NCI-H748 treated with DMSO at 0.1 percent for 48 hours (cell line): Measurements from ENCODE around the gene MARF1.
A peak's percentile ranks its signal among the peaks of the same experiment; 100 is the strongest.
"Not testable (repeated sequence)": the region's sequence is repeated elsewhere in the genome, so short reads cannot be mapped to it uniquely, and the experiment has no call there.

ENCODE experiments used
- DNase-seq: peaks from one replicate; lab custom pipeline; 2025; lab: John Stamatoyannopoulos, UW

MARF1 gene

DNA sequence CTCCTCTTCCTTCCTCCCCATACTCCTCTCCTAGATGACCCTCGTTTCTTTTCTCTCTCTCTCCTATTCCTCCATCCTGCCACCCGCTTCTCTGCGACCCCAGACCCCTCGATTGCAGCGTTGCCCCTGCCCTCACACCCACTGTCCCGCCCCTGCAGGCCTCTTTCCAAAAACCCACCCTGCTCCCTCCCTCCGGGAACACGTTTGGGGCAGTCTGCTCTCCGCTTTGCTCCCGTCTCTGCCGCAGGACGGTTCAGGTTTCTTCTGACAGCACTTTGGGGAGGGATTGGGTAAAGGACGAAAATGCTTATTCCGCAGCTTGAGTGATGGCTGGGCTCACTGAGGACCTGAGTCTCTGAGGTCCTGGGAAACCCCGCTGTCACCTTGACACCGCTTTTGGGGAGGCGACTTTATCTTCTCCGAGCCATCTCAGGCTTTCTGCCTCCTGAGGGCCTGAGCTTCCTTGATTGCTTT lies 7.8 kb upstream of the MARF1 start:
- no peak for DNase-seq

DNA sequence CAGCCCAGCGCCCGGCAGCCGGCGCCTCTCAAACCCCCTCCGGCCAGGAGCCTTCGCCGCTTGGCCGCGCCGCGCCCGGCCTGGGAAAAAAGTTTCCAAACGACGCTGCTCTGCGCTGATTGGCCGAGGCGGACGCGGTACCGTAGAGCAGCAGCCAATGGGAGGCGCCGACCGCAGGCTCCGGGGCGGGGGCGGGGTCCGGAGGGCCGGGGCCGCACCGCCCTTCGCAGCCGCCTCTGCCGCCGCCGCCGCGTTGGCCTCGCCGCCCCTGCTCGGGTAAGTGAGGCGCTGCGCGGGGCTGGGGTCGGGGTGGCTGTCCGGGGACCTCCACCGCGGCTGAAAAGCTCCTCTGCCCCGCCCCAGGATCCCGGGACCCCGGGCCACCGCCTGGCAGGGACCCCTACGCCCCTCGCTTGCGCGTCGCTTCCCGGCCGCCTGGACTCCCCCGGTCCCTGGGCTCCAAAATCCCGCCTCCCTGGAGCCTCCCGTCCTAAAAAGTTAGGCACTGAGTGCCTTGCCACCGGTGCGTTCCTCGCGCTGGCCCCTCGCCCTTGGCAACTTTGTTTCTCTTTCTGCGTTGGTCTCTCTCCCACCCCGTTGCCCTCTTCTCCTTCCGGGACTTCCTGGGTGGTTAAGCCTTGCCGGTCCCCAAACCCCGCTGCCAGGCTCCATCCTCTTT lies 7.2 kb upstream of the MARF1 start, which contains the start of gene NDE1:
Gene NDE1, plus strand, starts transcription at position 227 of the 679 bp plus-strand sequence. CDS start 14,534 bp downstream, outside the sequence.
- peak; percentile 68 for DNase-seq

DNA sequence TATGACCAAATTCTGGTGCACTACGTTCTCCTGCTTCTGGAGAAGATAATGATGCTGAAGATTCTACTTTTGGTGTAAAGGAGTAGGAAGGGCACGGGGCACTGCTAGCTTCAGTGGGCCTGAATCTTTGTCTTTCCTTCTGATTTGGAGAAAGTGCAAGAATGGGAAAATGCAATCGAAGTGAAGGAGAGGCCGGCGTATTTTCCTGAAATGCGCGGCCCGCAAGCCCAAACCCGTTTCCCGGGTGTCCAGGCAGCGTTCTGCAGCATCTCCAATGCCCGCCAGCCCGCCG lies 6.7 kb upstream of the MARF1 start:
- no peak for DNase-seq

DNA sequence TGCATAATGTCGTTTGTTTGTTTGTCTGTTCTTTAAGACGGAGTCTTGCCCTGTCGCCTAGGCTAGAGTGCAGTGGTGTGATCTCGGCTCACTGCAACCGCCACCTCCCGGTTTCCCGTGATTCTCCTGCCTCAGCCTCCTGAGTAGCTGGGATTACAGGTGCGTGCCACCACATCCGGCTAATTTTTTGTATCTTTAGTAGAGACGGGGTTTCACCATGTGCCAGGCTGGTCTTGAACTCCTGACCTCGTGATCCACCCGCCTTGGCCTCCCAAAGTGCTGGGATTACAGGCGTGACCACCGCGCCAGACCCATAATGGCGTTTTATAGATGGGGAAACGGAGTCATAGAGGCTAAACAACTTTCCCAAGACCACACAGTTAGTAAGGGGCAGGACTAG lies 6.4 kb upstream of the MARF1 start:
- DNase-seq, result not testable (repeated sequence)

DNA sequence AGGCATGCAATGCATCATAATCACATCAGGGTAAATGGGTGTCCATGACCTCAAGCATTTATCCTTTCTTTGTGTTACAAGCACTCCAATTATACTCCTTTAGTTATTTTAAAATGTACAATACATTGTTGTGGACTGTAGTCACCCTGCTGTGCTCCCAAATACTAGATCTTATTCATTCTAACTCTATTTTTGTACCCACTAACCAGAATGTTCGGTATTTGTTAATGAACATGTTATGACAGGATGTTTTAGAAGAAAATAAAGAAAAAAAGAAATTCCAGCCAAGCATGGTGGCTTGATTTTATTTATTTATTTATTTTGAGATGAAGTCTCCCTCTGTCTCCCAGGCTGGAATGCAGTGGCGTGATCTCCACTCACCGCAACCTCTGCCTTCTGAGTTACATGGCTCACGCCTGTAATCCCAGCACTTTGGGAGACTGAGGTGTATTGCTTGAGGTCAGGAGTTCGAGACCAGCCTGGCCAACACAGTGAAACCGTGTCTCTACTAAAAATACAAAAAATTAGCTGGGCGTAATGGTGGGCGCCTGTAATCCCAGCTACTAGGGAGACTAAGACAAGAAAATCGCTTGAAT lies 5.3 kb upstream of the MARF1 start:
- no peak for DNase-seq

DNA sequence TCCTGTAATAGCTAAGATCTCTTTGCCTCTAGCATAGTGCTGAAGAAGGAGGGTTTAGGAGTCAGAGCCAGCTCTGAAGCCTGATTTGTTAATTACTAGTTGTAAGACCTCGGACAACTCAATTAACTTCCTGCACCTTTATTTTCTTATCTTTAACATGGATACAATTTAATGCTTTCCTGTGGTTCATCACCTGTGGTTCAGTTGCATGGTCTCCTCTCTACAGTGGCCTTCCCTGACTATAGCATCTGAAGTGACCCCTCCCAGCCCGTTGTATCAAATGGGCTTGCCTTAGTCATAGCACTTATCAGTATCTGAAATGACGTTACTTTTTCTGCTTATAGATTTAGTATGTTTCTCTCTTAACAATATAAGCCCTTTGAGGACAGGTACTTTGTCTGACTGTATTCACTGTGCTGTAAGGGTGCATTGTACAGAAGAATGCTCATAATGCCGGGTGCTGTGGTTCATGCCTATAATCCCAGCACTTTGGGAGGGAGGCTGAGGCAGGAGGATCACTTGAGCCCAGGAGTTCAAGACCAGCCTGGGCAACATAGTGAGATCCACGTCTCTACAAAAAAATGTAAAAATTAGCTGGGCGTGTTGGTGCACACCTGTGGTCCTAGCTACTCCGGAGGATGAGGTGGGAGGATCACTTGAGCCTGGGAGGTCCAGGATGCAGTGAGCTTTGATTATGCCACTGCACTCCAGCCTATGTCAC lies 4.5 kb upstream of the MARF1 start:
- no peak for DNase-seq

DNA sequence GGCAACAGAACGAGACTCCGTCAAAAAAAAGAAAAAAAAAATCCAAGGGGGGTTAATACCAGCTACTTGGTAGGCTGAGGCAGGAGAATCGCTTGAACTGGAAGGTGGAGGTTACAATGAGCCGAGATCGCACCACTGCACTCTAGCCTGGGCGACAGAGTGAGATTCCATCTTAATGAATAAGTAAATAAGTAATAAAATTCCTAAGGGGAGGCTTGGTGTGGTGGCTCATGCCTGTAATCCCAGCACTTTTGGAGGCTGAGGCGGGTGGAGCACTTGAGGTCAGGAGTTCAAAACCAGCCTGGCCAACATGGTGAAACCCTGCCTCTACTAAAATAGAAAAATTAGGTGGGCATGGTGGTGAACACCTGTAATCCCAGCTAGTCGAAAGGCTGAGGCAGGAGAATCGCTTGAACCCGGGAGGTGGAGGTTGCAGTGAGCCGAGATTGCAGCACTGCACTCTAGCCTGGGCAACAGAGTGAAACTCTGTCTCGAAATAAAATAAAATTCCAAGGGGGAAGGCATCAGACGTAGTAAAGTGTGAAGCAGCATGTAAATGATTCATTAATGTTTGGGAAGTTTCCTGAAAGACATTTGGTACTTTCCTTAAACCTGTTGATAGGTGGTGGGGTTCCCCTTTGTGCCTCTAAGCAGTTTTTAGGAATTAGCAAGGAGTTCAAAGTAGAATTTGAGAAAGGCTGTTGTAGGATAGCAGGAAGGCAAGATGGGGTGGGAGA lies 3.8 kb upstream of the MARF1 start:
- DNase-seq, result not testable (repeated sequence)

DNA sequence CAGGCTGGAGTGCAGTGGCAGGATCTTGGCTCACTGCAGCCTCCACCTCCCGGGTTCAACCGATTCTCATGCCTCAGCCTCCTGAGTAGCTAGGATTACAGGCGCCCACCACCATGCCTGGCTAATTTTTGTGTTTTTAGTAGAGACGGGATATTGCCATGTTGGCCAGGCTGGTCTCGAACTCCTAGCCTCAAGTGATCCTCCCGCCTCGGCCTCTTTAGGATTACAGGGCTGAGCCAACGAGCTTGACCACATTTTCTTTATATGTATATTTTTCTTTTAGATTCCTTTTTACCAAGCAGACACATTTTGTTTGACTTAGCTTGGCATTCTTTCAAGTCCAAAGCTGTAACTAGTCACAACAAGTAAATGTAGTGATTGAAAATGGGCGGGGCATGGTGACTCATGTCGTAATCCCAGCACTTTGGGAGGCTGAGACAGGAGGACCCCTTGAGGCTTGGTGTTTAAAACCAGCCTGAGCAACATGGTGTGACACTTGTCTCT lies 2.1 kb upstream of the MARF1 start:
- not testable (repeated sequence) for DNase-seq

DNA sequence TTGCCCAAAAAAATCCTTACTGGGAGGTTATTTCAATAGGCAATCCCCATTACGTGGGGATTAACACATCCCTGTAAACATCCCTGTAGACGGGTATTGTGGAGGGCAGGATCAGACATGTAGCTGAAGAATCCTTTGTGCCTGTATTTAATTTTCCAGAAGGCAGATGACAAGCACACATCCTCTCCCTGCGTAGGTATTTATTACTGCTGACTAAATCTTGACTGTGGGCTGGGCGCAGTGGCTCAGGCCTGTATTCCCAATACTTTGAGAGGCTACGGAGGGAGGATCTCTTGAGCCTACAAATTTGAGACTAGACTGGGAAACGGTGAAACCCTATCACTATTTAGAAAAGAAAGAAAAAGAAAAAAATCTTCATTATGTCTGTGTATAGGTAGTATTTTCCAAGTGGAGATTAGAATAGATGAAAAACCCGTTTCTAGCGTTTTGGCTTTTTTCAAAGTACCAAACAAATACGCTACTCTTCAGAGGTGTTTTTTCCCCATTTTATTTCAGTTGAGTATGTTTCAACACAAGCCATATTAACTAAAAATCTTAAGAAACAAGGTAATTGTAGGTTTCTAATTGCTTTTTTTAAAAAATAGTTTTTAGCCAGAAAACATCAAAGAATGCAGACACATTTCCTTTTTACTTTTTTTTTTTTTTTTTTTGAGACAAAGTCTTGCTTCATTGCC lies 1.5 kb upstream of the MARF1 start:
- DNase-seq, result peak; percentile 77

DNA sequence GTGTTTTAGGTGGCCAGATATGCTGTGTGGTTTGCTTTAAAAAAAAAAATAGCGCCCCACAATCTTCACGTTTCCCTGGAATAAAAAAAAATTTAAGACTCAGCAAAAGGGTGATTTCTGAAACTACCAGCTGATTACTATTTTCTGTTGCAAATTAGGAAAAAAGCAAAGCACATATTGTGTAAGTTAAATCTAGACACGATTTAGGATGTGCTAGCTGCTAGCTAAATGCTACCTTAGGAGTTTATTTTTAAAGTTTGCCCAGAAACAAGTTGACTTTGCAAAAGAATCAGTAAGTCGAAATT lies 944 bp upstream of the MARF1 start:
- no peak for DNase-seq

DNA sequence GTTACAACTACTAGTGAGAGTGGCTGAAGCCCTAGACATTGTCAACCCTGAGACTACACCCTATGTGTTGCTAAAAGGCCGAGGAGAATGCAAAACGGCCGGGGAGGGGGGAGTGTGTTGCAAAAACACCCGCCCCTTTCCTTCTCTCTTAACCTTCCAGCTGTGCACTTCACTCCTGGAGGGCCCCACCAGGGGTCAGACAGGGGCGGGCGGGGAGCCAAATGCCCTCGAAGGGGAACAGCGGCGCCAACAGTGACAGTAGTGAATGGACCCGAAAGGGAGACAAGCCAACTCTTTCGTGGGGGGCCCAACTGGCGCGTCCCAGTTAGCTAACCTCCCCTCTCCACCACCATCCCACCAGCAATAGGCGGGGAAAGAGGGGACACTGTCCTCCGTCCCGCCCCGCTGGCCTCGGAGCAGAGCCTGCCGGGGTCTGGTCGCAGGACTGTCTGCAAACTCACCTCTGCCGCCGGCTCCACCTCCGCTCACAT lies 352 bp downstream of the MARF1 start:
- DNase-seq, result no peak

DNA sequence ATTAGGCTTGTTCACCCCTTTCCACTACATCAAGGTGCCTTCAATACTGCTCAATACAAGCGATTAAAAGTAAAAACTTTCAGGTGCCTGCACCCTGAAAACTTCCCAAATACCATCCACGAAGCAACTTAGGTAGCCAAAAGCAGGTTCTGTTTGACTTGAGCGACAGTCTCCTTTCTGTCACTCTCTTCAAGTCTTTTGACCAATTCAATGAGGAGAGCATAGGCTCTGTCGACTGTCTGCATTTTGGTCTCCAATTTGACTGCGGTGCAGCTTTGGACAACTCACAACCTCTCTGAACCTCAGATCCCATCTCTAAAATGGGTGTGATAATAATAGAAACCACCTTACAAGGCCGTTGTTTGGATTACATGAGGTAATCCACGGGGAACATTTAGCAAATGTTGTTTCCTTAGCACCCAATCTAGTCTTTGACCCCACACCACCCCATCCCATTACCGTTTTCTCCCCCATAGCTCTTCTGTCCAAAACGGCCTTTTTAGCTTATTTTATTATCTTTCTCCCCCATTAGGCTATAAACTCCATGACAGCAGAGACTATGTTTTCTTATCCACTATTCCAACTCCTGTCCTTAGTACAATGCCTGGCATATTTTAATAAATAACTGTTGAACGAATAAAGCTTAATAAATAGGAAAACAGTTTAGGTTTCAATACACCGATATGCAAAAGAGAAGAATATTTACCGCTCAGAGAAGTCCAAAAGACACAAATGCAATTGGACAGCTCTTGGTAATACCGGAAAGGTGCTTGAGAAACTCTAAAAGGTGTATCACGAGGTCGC lies 999 bp downstream of the MARF1 start:
- no peak for DNase-seq

DNA sequence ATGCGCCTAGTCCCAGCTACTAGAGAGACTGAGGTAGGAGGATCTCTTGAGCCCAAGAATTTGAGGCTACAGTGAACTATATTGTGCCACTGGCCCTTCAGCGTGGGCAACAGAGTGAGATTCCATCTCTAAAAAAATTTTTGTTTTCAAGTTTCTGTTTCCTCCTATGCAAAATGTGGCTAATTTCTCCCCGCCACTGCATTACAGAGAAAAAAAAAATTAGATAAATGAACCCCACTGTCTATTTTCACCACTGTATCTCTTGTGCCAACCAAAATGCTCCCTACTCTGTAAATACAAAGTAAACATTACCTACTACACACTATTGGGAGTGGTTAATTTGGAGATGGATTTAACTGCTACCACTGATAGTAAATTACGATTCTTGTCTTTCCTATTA lies 2.0 kb downstream of the MARF1 start:
- no peak for DNase-seq

DNA sequence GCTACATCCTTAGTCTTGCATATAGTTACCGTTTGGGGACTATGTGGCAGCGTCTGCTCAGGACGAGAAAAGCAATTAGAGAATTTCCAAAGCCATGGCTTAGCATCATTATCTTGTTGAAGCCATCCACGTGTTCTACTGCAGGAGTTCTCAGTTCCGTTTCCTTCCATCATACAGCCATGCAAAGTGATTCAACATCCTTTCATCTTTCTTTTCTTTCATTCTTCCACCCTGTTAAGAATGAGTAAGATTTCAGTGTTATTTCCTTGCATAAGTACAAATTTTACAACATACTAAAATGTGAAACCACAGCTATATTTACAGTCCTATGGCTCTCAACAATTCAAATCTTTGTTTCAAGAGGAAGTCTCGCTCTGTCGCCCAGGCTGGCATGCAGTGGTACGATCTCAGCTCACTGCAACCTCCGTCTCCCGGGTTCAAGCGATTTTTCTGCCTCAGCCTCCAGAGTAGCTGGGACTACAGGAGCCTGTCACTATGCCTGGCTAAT lies 3.8 kb downstream of the MARF1 start:
- no peak for DNase-seq

DNA sequence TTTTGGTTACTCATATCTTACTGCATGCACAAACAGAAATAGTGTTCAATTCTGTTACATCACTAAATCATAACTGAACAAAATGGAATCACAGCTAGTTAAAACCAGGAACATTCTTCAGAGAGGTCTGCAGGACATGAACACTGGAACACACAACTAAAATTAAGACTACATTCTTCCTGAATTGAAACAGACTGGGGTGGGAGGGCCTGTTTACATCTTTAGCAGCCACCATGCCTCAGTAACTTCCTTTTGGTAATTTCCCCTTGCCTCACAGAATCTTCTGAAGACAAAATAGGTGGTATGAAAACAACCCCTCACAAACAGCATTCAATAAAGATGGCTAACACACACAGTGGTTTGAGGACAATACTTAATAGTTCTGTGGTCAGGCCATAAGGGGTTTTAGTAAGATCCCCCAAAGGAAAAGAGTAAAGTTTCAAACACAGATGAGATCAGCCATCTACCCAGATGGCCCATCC lies 6.5 kb downstream of the MARF1 start:
- DNase-seq, result no peak

DNA sequence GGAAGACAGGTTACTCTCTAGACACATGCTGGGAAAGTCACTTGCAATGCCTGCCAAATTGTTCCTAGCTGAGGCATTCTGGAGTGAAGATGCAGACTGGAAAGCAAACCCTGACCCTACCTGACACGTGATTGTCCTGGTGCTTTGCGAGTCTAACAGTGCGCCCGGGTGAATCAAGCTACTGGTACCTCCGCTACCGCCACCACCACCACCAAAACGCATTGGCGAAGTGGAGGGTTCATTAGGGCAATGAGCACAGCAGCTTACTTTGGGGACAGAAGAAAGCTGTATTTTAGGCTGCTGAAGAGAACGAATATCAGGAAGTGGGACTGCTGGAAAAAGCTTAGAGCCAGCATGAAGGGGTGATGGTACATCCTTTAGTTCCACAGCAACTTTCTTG lies 7.0 kb downstream of the MARF1 start:
- no peak for DNase-seq

DNA sequence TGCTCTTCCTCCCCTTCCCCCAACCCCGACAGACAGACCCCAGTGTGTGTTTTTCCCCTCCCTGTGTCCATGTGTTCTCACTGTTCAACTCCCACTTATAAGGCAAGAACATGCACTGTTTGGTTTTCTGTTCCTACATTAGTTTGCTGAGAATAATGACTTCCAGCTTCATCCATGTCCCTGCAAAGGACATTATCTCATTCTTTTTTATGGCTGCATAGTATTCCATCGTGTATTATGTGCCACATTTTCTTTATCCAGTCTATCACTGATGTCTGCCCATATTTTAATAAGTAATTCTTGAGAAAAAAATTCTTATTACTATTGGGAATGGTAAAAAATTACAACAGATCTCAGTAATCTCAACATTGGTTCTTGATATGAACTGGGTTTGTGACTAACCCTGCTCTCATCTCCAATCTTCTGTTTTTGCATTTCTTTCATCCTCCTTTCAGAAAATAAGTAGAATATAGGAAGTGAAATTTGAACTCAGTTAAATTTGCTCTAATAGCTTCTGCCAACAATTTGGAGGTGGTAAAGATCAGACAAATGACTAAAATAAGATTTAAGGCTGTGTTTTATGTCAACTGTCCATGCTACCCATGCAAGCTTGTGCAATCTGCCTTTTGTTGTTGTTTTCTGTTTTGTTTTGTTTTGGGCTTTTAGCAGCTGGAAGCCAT lies 11.1 kb downstream of the MARF1 start:
- DNase-seq, result no peak

DNA sequence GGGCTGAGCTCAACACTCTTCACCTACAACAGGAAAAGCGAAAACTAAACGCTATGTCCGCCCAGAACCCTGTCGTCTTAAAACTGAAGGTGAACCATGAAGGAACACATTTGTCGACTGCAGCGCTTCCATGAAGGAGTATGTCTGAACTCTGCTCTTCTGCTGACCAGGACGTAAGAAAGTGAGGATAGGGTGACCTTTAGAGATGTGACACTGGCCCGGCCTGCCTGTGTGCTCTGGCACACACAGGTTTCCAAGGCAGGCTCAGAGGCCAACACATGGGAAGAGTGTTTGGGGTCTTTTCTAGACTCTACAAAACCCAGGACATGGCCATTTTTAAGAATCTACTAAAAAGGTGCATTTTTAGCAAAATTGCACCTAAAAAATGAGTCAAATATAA lies 21.1 kb downstream of the MARF1 start:
- DNase-seq, result no peak

DNA sequence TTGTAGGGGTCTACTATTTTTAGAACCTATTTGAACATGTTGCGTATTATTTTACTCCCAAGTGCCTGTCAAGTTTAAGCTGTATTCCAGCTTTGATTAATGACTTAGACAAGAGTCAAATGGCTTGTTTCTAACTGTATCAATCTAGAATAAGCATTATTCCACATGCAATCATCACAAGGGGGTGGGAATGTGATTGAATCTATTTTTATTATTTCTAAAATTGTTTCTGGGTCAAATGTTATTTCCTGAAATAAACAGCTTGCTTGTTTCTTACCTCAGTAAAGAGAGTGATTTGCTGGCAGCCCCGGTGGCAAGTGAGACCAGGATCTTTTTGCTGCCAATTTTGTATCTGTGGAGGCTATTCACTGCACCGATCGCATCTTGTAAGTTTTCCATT lies 21.5 kb downstream of the MARF1 start:
- no peak for DNase-seq

DNA sequence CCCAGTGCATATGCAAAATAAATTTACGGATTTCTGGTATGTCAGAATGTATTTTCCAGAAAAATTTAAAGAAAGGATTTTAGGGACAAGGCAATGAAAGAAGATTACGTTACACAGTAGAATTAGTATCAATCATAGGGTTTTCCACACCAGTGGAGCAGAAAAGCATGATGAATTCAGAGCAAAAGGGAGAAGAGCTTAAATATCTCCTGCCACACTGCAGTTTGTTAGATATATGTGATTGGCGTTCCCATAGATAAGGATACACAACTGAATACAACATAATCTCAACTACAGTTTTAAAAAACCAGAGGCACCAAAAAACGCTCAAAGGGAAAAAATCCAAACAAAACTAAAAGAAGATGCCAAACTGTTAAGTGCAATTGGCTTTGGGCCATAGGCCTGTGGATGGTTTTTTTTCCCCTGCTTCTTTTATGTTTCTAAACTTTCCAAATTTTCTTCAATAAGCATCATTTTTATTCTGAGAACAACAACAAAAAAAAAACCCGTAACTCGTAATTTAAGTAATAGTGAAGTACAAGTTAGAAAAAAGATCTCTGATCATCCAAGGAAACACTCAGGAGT lies 22.3 kb downstream of the MARF1 start:
- DNase-seq, result no peak
